Stimulated activated CD8-positive, alpha-beta memory T cell treated with anti-CD3 and anti-CD28 coated beads, Interleukin-4, amount 100 ng/mL, for 4 hours (primary cell): ENCODE data around the gene LGR5.
"Not testable (repeated sequence)": the region's sequence is repeated elsewhere in the genome, so short reads cannot be mapped to it uniquely, and the experiment has no call there.

Source experiments
- DNase-seq, 2 donors: peaks; one replicate each; pipeline ENCODE4 v3.0.0-alpha.2; 2020; ENCODE audit warnings: low read depth in 2 of 2, low spot score in 1 of 2

Gene LGR5

GRCh38 chr12:71546322-71546861 lies 106.8 kb downstream of the LGR5 start:
- no peak for DNase-seq

GRCh38 chr12:71548893-71549292 lies 109.3 kb downstream of the LGR5 start:
- DNase-seq: no peak

GRCh38 chr12:71551529-71551928 lies 111.9 kb downstream of the LGR5 start:
- DNase-seq: no peak

GRCh38 chr12:71552728-71553501 lies 113.3 kb downstream of the LGR5 start:
- DNase-seq: no peak

DNA sequence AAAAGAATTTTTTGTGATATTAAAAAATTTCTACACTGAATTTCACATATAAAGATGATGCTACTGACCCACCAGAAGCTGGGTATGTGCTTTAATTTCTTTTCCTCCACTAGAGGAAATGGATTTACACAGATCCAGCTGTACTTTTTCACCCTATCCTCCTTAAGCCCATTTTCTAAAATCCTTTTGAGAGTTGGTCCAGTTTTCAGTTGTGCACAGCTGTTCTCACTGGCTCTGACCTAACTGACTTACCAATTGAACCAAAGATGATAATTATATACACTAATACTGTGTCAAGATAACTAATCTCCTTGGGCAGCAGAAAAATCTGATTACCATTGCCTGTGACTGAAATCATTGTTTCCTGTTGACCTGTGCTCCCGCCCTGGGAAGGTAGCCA lies 115.6 kb downstream of the LGR5 start:
- DNase-seq: no peak

DNA sequence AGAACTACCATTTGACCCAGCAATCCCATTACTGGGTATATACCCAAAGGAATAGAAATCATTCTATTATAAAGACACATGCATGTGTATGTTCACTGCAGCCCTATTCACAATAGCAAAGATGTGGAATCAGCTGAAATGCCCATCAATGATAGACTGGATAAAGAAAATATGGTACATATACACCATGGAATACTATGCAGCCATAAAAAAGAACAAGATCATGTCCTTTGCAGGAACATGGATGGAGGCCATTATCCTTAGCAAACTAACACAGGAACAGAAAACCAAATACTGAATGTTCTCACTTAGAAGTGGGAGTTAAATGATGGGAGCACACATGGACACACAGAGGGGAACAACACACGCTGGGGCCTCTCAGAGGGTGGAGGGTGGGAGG lies 116.2 kb downstream of the LGR5 start:
- not testable (repeated sequence) for DNase-seq

DNA sequence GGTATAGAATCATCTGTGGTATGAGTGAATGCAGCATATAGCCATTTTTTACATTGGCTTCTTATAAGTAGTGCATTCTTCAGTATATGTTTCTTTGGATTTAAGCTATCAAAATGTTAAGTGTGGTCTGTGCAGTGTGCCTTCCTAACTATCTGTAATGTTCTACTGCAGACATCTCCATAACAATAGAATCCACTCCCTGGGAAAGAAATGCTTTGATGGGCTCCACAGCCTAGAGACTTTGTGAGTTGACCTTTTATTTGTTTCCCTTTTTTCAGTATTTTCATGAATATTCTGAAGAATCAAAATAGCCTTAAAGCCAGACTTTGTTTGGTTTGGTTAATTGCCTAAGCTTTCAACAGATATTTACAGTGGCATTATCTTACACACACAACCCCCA lies 116.8 kb downstream of the LGR5 start:
- no peak for DNase-seq

DNA sequence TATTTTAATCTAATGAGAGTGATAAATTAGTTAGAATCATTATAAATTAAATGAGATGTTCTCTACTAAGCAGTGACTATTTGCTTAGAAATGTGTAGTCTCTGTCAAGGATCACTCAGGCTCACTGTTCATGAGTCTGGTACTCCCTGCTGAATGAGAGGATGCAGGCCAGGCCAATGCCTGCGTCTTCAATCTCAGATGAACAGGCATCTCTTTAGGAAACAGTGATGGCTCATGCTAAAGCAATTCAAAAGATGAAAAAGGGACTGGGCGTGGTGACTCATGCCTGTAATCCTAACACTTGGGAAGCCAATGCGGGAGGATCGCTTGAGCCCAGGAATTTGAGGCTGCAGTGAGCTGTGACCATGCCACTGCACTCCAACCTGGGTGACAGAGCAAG lies 117.3 kb downstream of the LGR5 start:
- no peak for DNase-seq

GRCh38 chr12:71558445-71558844 lies 118.8 kb downstream of the LGR5 start:
- DNase-seq: no peak

DNA sequence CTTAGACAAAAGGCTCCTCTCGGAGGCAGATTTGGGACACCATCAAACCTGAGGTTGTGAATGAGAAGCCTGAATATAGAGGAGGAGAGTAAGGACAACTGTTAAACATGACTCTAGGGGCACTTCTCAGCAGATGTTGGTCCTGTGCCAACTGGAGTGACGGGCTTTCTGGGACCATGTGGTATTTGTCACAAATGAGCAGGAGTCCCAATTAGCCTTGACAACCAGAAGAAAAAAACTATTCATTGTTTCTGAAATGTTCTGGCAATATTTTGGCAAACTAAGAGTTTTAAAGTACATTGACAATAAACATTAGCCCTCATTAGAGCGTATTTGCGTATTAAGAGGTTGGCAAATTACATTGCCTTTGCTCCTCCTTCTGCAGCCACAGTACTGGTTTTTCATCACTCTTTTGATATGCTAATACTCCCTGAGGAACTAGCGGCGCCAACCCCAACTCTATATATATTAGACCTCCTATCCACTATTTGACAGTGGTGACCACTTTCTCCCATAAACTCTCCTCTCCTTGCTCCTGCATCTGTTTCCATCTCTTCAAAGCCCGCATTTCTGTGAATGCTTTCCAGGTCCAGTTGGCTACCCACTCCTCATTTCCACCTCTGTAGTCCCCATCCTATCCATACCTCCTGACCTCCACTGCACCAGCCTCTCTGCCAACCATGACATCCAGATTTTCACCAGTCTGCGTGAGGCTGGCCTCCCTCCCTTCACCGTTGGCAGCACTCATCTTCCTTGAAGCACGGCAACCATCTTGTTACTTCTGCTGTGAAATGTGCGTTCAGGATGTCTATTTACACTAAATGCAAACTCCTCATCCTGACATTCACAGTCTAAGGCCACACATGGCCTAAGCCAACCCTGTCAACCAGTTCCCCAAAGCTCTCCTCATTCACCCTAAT lies 123.3 kb downstream of the LGR5 start:
- DNase-seq: no peak

DNA sequence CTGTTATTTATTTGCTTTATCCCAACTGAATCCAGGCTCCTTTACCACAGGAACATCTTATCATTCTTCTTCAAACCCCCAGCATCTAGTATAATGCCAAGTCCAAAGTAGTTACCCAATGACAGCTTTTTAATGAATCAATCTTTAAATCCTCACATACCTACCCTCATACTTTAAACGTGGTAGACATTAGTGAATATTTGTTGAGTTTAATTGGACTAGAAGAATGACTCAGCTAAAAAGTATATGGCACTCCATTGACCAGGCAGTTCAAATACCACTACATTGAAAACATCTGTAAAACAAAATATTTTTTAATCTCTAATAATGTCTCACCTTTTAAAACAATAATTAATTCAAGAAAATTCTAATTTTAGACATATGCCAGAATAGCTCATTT lies 125.9 kb downstream of the LGR5 start:
- no peak for DNase-seq

GRCh38 chr12:71566655-71567054 lies 127.1 kb downstream of the LGR5 start:
- DNase-seq: no peak

GRCh38 chr12:71567537-71567936 lies 127.9 kb downstream of the LGR5 start:
- no peak for DNase-seq

DNA sequence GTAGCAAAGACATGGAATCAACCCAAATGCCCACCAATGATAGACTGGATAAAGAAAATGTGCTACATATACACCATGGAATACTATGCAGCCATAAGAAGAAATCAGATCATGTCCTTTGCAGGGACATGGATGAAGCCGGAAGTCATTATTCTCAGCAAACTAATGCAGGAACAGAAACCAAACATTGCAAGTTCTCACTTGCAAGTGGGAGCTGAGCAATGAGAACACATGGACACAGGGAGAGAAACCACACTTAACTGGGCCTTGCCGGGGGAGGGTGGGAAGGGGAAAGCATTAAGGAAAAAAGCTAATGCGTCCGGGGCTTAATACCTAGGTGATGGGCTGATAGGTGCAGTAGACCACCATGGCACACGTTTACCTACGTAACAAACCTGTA lies 130.3 kb downstream of the LGR5 start:
- not testable (repeated sequence) for DNase-seq

DNA sequence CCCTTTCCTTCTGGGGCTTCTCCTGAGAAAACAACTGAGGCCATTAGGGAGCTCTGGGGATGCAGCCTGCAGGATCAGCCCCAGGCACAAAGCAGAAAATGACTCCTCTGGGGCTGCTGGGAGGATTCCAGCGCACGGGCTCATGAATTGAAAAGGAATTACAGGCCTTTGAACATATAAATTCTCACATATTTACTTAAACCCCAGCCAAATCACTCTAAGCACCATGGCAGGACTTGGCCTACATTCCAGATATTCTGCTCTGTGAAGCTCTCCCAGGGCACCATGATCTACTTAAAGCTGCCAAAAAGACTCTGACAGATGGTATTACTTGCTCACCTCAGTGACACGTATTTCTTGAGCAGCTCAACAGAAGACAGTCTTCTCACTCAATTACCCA lies 136.9 kb downstream of the LGR5 start:
- no peak for DNase-seq

DNA sequence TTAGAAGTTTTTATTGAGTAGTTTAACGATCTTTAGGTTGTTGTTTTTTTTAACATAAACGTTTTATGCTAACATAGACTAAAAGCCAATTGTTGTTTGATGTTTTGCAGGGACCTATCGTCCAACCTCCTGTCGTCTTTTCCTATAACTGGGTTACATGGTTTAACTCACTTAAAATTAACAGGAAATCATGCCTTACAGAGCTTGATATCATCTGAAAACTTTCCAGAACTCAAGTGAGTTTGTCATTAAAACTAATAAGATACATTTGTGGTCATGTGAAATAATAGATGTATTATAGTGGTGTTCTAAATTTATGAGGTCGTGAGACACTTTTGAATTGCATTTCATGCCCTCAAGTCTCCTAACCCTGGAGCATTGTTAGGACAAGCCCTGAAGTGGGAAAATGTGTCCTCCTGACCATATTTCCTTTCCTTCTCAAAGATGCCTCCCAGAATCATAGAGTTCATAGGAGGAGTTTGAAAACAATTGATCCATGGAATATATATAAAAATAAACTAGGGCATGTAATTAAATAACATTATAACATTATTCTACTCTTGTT lies 139.2 kb downstream of the LGR5 start:
- DNase-seq: no peak

- no peak for DNase-seq
These were observed 141.6 kb downstream of the LGR5 start for GRCh38 chr12:71581206-71581605.

DNA sequence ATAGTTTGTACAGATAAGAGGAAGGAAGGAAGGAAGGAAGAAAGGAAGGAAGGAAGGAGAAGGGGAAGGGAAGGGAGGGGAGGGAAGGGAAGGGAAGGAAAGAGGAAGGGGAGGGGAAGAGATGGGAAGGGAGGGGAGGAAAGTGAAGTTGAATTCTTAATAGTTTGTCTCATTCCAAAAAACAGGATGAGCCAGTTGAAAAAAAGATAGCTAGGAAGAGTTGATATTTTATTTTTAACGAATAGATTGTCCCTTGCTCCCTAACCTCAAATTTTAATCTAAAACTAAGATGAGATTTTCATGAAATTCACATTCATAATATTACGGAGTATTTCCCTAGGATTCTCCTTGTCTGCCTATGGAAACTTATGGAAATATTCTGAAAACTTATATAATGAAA lies 143.3 kb downstream of the LGR5 start:
- DNase-seq: no peak

DNA sequence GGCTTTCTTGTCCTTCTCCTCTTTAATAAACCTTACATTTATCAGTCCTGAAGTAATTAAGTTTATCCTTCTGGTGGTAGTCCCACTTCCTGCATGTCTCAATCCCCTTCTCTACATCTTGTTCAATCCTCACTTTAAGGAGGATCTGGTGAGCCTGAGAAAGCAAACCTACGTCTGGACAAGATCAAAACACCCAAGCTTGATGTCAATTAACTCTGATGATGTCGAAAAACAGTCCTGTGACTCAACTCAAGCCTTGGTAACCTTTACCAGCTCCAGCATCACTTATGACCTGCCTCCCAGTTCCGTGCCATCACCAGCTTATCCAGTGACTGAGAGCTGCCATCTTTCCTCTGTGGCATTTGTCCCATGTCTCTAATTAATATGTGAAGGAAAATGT lies 144.8 kb downstream of the LGR5 start:
- DNase-seq: no peak

DNA sequence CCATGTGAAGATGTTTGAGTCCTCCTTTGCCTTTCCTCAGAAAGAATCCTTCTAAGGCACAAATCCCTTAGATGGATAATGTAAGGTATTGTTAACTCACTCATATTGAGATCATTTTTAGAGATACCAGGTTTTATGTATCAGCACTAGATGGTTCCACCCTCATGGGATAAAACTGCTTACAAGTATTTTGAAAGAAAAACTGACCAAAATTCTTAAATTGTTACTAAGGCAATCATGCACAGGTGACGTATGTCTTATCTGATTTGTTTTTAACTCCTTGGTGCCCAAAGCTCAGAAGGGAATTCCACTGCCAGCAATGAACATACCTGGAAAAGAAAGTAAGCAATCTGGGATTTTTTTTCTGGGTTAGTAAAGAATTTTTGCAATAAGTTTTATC lies 145.6 kb downstream of the LGR5 start:
- no peak for DNase-seq

- DNase-seq: no peak
These were observed 147.4 kb downstream of the LGR5 start for GRCh38 chr12:71587012-71587411.

GRCh38 chr12:71589478-71589881 lies 149.9 kb downstream of the LGR5 start:
- no peak for DNase-seq
